Skin epidermis (tissue), 12 donors: Measurements from ENCODE around the gene MAML3.

ENCODE experiments used
- H3K27ac ChIP-seq, 21 experiments: fragments of 200-600 bp; sonication (generic) in 11 of 21; one replicate each; pipeline ENCODE4 v1.5.0; 2020; ENCODE audit warnings: mild to moderate bottlenecking in 3 of 21, inconsistent platforms in 2 of 21, moderate library complexity in 2 of 21
- H3K4me3 ChIP-seq, 7 experiments: fragments of 200-600 bp; sonication (generic) in 2 of 7; one replicate each; pipeline ENCODE4 v1.5.0; 2020; ENCODE audit warnings: inconsistent platforms in 2 of 7, mild to moderate bottlenecking in 2 of 7, moderate library complexity in 1 of 7

MAML3 gene

DNA sequence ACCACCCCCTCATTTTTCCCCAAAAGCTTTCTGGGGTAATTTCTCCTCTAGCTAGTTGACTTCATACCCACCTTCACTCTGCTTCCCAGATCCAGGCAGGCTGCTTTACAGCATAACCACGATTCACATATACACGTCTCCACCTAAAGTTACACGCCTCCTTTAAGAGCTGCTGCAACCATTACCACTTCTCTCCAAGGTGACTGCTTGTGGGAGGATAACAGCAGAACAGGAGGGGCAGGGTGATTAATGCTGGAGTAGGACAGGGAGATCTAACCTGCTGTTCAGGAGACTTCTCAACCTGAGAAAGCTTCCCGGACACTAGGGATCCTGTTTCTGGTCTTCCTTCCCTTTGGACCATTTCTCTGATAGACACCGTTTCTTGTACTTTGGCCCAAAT, 411.0 kb downstream of the MAML3 start:
- Histone ChIP-seq H3K4me3 (no peak overlapping the region), H3K27ac (peak overlapping the region in 9 of 21 experiments; percentile 2 to 50 (median 31))

DNA sequence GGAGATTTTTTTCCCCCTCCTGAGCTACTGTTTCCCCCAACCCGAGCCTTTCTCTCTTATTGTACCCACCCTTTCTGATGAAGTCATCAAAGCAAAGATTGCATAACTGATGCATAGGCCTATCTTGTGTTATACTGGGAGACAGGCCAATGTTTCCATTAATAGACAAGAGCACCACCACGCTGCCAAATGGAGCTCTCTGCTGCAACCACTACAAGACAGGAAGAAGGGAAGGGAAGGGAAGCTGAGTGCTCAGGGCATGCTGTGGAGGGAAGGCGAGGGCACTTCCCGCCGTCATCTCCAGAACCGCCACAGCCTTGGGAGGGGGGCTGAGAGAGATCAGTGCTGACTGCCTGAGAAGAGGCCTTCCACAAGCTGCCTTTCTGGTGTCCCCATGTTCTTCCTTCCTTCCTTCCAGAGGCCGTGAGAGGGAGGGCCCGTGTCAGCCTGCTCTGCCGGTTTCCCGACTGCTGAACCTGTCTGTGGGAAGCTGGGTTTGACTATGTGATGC, 413.4 kb downstream of the MAML3 start:
- Histone ChIP-seq H3K27ac (peak overlapping the region; percentile 3 to 83 (median 77)), H3K4me3 (no peak overlapping the region)

DNA sequence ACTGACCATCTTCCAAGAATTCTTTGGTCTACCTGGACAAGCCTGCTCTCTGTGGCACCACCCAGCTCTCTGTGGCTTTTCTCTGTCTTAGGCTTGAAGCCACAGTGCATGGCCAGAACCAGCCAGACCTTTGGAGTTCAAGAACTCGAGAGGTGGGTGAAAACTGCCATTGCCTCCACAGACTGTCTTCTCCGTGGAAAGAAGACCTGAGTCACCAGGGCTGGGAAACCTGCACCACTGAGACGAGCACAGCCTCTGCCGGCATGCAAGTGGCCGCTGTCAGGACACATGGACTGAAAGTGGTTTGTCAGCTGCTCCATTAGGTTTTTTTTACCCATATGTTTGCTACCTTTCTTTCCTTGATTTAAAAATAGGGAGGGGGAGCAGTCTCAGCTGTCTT, 413.9 kb downstream of the MAML3 start:
- Histone ChIP-seq H3K27ac (peak overlapping the region in 19 of 21 experiments; percentile 23 to 83 (median 77)), H3K4me3 (no peak overlapping the region)

DNA sequence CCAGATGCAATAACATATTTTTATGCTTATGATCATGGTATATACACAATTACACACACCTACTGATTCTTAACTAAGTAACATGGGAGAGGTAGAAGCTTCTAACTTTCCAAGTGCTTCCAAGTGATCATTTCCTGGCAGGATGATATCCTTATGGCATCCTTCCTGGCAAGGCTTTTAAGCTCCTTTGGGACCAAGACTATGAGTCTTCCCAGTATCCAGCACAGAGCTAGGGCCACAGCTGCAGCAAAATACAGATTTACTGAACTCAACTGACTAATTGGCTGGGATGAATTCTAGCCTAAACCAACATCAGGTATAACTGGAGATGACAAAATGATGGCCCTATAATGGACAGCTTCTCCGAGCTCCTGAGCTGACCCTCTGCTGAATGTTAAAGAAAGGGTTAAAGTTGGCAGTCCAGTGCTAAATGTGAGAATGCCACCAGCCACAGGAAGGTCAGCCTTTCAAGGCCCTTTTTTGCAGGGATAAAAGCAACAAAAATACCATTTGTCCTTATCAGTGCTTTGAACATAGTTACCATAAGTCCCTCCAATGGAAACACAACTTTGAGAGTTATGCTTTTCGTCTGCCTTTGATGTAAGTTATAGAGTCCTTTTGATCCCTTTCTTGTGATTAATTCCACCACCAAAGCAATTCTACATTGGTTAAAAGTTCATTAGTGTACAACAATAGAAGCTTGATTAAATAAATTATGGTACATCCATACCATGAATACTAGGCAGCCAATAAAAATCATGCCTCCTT, 415.0 kb downstream of the MAML3 start:
- Histone ChIP-seq H3K4me3 (no peak overlapping the region), H3K27ac (peak overlapping the region in 2 of 21 experiments; percentile 35 to 83)

DNA sequence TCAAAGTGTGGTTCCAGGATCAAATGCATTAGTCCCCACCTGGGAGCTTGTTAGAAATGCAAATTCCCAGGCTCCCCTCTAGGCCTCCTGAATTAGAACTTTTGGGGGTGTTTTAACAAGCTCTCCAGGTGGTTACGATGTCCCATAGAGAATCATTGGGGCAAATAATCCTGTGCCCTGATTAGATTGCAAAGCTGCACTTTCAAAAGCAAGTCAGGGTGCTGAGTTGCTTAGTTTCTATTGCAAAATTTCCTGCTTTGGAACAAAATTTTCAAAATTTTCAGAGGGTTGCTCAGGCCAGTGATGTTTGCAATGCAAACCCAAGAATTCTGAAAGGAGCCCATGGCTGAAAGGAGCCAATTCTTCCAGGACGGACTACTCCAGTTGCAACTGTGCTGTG, 417.3 kb downstream of the MAML3 start:
- Histone ChIP-seq H3K27ac (peak overlapping the region in 1 of 21 experiments; percentile 85), H3K4me3 (no peak overlapping the region)

DNA sequence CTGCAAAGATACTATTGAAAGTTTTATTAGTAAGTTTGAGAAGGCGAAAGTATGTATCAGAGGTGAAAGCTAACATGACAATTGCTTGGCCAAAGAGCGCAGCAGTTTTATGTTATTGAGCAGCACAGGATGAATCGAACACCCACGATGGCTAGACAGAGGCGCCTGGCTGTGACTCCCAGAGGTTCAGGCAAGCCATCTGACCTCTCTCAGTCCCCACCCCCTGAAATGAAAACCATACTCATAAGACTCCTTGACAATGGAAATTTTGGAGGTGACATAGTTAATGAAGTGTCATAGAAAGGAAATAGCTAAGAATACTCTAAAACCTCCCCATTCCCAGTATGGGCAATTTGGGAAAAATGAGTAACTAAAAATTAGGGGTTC, 417.7 kb downstream of the MAML3 start:
- Histone ChIP-seq H3K4me3 (no peak overlapping the region), H3K27ac (peak overlapping the region in 2 of 21 experiments; percentile 82 to 85)

DNA sequence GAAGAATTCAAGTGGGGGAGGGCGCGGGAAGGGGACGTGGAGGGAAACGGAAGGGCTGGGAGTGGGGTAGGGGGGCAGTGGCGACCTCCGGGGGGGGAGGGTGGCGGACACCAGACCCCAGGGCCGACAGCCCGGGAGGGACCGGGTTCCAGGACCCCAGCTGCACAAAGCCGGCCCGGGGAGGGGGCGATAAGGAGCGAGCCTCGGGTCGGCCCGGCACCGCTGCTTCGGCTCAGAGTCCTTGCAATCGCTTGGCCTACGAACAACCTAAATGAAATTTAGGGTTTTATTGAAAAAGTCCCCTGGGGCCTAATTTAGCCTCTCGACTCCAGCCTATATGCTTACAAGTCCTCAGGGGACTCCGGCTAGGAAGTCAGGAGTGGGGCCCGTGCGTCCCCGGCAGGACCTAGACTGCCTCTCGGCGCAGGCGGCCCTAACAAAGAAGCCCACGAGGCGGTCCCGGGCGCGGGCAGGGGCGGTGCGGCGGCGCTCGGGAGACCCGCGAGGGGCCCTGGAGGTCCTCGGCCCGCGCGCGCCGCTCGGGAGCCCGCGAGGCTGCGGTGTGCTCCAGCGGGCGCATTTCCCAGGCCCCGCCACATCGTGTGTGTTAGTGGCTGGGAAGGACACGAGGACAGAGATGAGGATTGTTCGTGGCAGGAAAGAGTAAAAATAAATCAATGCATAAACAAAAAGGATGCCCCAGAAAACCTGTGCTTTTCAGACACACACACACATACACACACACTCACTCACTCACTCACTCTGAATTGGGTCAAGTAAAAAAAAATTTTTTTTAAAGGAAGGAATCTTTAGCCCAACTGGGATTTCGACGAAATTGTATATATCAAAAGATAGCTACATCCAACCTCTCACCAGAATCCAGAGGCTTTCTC, 418.4 kb downstream of the MAML3 start:
- Histone ChIP-seq H3K27ac (peak overlapping the region; percentile 3 to 85 (median 71)), H3K4me3 (peak overlapping the region; percentile 27 to 45 (median 35))

DNA sequence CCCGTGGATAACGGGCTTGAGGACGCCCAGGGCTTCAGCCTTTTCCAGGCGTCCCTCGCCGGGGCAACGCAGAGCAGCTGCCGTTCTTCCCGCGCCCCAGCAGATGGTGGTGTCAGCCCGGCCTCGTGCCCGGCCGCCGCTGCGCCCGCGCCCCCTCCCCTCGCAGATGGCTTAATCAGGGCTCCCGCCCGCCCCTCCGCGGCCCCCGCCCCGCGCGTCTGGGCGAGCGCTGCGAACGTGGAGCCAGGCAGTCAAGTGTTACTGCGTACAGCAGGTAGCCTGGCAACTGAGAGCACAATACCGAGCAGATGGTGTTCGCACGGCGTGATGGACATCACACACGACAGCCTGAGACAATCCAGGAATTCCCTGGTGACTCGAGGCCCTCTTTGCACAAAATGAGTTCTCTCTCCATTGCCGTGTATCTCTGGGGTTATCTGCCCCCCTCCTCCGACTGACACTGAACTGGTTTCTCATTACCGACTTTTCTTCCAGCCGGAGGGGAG, 419.1 kb downstream of the MAML3 start:
- peak overlapping the region; percentile 27 to 45 (median 35) for H3K4me3 ChIP-seq
- H3K27ac ChIP-seq: peak overlapping the region in 20 of 21 experiments; percentile 23 to 85 (median 72)

DNA sequence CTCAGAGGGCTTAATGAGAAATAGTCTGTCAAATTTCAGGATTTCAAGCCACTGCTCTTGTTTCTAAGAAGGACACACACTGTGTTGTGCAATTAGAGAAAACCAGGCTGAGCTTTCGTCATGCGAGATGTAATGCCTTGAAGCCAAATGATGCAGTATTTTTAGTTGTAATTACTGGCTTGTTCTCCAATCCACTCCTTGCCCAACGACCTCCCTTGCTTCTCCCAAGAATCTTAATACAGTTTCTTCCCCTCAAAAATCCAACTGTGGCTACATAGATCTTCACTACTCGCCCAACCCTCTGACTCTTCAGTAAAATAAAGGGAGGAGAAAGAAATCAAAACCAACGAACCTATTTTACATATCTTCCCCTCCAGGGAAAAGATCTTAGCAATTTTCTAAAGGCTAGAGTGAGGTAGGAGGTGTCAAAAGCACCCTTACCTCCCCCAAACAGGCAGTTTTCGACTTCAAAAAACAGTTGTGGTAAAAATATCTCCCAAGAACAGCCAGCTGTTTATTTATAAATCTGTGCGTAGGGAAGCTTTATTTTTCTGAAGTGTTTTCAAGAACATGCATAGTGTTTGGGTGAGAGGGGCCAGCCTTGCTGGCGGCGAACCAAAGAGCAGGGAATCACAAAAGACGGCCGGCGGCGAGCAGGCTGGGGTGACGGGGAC, 419.6 kb downstream of the MAML3 start:
- H3K4me3 ChIP-seq: peak overlapping the region; percentile 27 to 45 (median 35)
- H3K27ac ChIP-seq: peak overlapping the region in 19 of 21 experiments; percentile 31 to 85 (median 73)

DNA sequence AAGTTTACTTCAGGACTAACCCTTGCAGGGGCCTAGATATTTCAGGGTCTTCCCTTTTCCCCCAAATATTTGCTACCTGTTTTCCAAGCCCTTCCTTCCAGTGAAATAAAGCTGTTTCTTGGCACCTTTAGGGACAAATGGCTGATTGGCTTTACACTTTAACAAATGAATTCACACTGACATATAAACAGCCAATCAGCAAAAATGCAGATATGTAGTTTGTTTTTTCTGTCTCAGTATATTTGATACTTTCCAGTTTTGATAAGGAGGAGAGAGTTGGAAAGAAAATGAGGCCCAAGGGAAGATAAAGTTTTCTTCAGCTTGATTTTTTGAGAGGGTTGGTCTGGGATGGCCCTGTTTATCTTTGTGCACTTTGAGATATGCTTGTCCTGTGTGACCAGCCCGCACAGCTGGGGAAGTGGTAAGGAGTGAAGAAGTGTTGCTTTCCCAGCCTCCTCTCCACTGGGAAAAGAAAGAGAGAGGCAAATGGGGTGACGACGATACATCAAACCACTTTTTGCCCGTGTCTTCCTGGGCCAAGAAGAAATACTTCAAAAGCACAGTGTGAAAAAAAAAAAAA, 420.9 kb downstream of the MAML3 start:
- H3K27ac ChIP-seq: peak overlapping the region in 1 of 21 experiments; percentile 55
- no peak overlapping the region for H3K4me3 ChIP-seq

DNA sequence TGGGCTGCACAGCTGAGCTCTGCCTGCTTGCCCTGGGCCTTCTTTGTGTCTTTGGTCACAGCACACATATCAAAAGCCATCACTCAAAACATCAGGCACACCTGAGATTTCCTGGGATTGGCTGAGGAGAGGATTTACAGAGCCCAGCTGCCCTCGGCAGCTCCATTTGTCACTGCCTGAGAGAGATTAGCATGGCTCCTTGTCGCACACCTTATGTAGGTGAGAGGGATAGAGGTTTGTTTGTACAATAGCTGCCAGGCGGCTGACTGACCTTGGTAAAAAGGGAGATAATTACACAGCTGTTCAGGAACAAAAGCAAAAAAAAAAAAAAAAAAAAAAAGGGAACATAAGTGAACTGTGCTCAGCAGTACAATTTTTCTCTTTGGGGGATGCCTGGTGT, 425.1 kb downstream of the MAML3 start:
- H3K27ac ChIP-seq: no peak overlapping the region
- H3K4me3 ChIP-seq: no peak overlapping the region

DNA sequence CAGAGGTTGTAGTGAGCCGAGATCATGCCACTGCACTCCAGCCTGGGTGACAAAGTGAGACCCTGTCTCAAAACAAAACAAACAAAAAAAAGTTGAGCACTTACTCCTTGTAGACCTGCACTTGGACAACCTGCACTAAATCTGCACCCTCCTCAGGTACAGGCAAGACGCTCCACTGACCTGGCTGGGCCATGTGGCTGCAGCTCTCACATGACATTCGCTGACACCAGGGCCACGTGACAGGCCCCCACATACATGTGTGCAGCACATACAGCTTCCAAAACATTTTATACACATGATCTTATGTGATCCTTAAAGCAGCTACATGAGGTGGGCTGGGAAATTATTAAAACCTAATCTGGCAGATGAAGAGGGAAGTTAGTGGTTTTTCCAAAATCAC, 425.8 kb downstream of the MAML3 start:
- H3K27ac ChIP-seq: no peak overlapping the region
- no peak overlapping the region for H3K4me3 ChIP-seq

DNA sequence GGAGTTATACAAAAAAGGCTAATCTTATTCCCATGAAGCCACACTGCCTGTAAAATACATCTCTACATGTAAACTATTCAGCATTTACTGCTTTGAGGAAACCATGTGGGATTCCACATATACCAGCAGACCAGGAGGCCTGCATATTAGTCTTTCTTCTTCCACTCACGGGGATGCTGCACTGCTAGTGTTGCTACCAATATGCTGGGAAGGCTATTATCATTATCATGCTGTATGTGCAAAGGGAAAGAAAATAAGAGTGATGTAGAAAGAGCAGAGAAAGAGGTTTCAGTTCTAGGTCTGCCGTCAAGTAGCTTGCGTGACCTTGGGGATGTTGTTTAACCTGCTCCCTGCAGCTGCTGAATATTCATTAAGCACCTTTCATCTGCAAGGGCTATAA, 427.4 kb downstream of the MAML3 start:
- Histone ChIP-seq H3K4me3 (no peak overlapping the region), H3K27ac (no peak overlapping the region)

DNA sequence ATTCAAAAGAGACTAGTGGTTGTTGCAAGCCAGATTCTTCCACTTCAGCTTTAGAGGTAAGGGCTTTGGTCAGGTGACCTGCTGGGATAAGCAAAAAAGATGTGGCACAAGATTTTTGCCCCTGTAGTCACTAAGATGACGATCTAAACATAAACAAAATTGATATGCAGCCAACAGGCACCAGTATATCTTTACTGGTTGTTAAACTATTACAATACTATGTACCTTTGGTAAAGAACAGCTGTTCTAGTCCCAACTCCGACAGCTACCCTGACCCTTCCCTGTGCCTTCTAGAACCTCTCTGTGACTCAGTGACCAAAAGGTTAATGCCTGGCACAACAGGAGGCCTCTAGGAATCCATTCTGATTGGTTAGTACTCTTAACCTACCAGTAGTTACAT, 428.7 kb downstream of the MAML3 start:
- no peak overlapping the region for H3K4me3 ChIP-seq
- no peak overlapping the region for H3K27ac ChIP-seq

DNA sequence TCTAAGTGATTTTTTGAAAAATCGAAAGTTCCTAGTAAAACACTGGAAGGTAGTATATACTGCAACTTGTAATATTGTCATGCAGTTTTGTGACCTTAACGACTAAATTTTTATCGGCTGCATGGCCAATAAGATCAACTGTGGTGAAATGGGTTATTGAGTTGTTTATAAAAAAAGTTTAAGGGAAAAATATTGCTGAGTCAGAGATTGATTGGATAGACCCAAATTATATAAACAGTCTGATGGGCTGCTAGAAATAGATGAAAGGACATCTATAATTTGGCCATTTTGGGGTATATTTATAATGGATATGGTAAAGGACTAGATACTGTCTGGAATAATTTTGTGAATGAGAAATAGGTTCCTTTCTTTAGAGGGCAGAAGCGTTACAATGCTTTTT, 432.2 kb downstream of the MAML3 start:
- Histone ChIP-seq H3K4me3 (no peak overlapping the region), H3K27ac (no peak overlapping the region)

DNA sequence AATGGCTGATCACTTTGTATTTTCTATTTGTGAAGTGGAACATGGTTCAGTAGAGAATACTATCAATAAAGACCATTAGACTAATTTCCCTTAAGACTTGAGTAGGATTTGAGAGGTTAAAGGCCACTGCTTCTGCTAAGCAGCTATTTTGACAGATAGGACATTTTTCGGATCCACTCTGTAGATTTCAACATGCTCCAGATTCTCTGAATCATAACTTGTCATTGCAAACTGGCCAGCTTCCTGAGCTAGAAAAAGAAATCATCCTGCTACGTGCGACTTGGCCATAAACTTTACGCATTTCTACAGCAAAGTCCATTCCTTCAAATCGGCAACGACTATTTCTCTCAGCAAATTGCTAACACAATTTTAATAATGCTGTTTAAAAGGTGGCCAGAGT, 433.2 kb downstream of the MAML3 start:
- no peak overlapping the region for H3K4me3 ChIP-seq
- H3K27ac ChIP-seq: no peak overlapping the region

DNA sequence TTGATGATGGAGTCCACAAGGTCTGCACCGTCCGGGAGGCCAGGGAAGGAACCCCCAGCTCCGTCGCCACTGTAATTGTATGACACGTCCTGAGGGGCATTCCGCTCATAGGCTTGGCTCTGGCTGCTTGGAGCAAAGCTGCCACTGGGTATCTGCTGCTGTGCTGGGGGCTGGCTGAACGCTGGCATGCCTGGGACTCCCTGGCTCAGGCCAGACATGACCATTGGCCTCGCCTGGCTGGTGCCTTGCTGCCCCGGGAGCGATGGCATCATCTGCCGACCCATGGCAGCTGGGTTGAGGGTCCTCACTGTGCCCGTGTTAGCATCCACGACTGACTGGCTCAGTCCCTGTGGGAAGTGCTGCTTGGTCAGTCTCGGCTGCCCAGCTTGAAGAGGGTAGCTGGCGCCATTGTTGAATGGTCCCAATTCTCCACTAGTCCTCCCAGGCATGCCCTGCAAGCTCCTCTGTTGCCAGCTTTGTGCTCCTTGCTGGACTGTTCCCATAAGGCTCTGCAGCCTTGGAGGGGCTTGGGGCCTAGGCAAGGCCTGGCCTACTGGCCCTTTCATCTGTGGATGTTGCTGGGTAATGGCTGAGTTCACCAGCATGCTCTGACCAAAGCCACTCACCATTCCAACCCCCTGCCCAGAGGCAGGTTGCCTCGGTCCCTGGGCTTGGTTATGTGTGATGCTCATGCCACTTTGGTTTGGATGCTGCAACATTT, 434.4 kb downstream of the MAML3 start:
- Histone ChIP-seq H3K4me3 (no peak overlapping the region), H3K27ac (no peak overlapping the region)

DNA sequence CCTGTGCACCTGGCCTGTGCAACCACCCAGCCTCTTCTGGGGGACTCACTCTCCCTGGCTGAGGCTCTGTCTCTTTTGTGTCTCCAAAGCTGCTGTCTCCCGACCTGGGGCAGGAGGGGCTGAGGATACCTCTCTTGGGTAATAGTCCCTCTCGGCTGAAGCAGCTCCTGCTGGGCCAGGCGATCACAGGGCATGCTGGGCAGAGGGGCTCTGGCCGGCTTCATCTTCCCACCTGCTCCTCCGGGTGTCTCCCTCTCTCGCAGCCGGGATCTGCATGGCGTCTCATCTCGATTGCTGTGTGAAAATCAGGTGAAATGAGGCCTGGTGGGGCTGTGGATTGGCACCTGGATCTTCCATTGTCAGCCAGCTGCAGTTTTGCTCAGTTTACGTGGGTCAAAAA, 435.2 kb downstream of the MAML3 start:
- no peak overlapping the region for H3K27ac ChIP-seq
- H3K4me3 ChIP-seq: no peak overlapping the region

DNA sequence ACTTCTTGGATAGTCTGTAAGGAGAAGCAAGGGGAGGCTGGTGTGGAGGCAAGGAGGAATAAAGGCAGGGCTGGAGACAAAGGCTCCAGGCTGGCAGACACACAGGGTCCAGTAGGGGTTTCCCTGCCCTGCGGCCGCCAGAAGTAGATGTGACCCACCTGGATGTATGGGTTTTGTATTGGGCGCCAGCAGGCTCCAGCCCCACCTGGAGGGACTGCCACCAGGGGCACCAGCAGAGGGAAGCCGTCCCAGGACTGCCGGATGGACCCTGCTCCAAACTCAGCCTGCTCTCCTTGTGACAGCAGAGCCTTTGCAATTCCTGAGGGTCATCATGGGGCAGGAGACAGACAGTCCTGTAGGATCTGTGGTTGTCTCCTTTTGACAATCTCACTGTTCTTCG, 435.6 kb downstream of the MAML3 start:
- no peak overlapping the region for H3K4me3 ChIP-seq
- no peak overlapping the region for H3K27ac ChIP-seq
